Measurements from ENCODE around the gene AUTS2. TPM values are rescaled to one million over a fixed set of nuclear protein-coding genes. Genes with fewer than 3 reads are reported as not detected.

The AUTS2 gene
- total RNA-seq, 1 donor from 2014 or later, result 9.9 TPM

DNA sequence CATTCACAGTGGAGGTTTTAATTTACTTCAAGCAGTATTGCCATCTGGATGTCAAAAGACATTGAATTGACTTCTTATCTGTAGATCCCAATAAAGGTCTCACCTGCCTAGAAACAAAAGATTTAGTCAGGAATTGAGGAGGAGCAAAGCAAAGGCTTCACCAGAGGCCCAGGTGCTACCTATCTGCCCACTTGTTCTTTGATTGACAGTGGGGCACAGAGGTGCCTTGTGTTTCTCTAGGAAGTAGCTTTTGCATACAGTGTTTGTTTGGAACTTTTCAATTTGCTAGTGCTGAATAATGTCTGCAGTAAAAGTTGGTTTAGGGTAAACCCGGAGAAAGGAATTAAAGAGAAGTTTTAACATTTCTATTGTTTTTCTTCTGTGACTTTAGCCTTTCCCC is 40.4 kb downstream of the AUTS2 start:
- H3K36me3 ChIP-seq (ENCODE audit: control insufficient read depth, insufficient read depth, low read length), result no peaks in the 10 kb centered on the region
- no peaks in the 10 kb centered on the region for H3K27me3 ChIP-seq (ENCODE audit: control insufficient read depth, insufficient read depth, low read length)
- H3K4me3 ChIP-seq (ENCODE audit: low read depth, low read length), result no peak overlapping the region
- DNase-seq (ENCODE audit: low read depth), result no peak
- TF ChIP-seq, protein P1, sequence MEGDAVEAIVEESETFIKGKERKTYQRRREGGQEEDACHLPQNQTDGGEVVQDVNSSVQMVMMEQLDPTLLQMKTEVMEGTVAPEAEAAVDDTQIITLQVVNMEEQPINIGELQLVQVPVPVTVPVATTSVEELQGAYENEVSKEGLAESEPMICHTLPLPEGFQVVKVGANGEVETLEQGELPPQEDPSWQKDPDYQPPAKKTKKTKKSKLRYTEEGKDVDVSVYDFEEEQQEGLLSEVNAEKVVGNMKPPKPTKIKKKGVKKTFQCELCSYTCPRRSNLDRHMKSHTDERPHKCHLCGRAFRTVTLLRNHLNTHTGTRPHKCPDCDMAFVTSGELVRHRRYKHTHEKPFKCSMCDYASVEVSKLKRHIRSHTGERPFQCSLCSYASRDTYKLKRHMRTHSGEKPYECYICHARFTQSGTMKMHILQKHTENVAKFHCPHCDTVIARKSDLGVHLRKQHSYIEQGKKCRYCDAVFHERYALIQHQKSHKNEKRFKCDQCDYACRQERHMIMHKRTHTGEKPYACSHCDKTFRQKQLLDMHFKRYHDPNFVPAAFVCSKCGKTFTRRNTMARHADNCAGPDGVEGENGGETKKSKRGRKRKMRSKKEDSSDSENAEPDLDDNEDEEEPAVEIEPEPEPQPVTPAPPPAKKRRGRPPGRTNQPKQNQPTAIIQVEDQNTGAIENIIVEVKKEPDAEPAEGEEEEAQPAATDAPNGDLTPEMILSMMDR (IDR thresholded peaks at IDR 0.05; ENCODE audit: insufficient read depth, low read length, poor library complexity, severe bottlenecking), result no peak

DNA sequence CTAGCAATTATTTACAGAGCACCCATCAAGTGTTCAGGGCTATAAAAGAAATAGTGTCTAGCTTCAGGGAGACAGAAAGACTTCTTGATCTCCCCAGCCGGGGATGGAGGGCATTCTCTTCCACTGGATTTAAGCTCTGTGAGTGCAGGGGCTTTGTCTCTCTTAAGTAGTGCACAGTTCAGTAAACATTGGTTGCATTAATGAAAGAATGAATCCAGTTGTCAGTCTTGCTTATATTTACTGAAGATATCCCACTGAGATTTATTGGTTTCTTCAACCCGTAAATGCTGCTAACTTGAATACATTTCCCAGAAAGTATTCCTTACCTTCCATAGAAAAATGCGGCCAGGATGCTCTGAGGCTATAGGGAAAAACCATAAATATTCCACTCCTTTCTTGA is 41.9 kb downstream of the AUTS2 start:
- TF ChIP-seq, protein P1 (IDR thresholded peaks at IDR 0.05; ENCODE audit: insufficient read depth, low read length, poor library complexity, severe bottlenecking), result no peak
- DNase-seq (ENCODE audit: low read depth), result no peak
- H3K4me3 ChIP-seq (ENCODE audit: low read depth, low read length), result no peak overlapping the region
- no peaks in the 10 kb centered on the region for H3K36me3 ChIP-seq (ENCODE audit: control insufficient read depth, insufficient read depth, low read length)
- H3K27me3 ChIP-seq (ENCODE audit: control insufficient read depth, insufficient read depth, low read length), result no peaks in the 10 kb centered on the region

DNA sequence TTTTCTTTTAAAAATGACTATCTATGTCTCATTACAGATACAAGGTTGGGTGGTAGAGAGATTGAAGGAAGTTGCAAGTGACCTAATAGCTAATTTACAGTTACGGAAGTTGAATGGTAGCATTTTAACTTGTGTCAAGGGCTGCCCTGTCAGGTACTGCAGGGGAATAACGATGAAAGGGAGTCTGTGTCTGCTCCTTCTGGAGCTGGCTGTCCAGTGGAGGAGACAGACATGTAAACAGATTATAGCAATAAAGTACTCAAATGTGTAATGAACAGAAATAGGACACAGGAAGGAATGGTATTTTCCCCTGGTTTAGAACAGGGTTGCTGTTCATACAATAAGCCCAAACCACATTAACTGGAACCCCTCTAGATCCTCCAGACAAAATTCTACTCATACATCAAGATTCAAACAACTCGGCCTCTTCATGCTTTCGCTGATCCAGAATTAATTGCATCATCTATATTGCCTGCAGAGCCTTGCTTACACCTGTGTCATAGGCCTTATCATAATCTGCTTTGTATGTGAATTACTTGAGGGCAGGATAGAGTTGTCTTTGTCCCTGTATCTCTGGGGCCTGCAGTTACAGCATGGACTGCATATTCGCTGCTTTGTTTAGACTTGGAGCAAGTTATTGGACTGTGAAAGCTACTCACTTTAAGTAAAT is 42.8 kb downstream of the AUTS2 start:
- no peaks in the 10 kb centered on the region for H3K27me3 ChIP-seq (ENCODE audit: control insufficient read depth, insufficient read depth, low read length)
- TF ChIP-seq, protein P1 (IDR thresholded peaks at IDR 0.05; ENCODE audit: insufficient read depth, low read length, poor library complexity, severe bottlenecking), result no peak
- no peak overlapping the region for H3K4me3 ChIP-seq (ENCODE audit: low read depth, low read length)
- H3K36me3 ChIP-seq (ENCODE audit: control insufficient read depth, insufficient read depth, low read length), result no peaks in the 10 kb centered on the region
- DNase-seq (ENCODE audit: low read depth), result no peak

DNA sequence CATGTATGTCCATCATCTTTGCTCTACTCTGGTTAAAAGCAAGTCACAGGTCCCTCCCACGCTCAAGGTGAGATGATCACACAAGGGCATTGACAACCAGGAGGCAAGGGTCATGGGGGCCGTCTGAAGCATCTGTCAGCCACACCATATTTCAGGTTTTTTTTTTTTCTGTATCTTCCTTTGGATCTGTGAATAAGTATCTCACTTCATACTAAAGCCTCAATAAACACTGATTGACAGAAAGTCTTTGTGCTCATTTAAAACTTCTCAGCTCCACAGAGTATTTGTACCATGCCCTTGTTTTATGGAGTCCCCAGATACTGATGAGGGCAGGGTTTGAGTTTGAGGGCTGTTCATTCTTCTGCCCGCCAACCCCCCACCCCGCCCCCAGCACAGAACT is 45.0 kb downstream of the AUTS2 start:
- TF ChIP-seq, protein P1 (IDR thresholded peaks at IDR 0.05; ENCODE audit: insufficient read depth, low read length, poor library complexity, severe bottlenecking), result no peak
- H3K27me3 ChIP-seq (ENCODE audit: control insufficient read depth, insufficient read depth, low read length), result no peaks in the 10 kb centered on the region
- DNase-seq (ENCODE audit: low read depth), result no peak
- no peaks in the 10 kb centered on the region for H3K36me3 ChIP-seq (ENCODE audit: control insufficient read depth, insufficient read depth, low read length)
- H3K4me3 ChIP-seq (ENCODE audit: low read depth, low read length), result no peak overlapping the region

DNA sequence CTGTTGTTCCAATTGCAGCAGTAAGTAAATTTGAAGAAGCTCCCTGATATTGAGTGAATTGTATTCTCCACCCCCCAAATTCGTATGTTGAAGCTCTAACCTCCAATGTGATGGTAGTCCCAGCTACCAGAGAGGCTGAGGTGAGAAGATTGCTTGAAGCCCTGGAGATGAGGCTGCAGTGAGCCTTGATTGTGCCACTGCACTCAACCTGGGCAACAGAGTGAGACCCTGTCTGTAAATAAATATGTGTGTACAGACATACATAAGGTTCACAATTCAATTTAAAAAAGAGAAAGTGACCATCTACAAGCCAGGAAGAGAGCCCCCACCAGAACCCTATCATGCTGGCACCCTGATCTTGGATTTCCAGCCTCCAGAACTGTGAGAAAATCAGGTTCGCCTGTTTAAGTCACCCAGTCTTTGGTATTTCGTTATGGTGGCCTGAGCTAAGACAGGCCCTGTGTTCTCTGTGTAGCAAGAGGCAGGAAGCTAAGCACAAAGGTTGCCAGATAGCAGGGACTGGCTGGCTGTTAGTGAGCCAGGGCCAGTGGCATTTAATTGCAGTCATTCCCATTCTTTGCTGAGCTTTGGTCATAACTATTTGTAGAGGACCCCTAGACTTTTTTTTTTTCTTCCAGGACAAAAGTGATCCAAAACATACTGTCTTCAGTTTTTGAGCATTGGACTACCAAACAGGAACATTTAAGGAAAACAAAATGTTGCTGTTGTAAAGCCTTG is 45.6 kb downstream of the AUTS2 start:
- H3K27me3 ChIP-seq (ENCODE audit: control insufficient read depth, insufficient read depth, low read length), result no peaks in the 10 kb centered on the region
- H3K36me3 ChIP-seq (ENCODE audit: control insufficient read depth, insufficient read depth, low read length), result no peaks in the 10 kb centered on the region
- no peak for DNase-seq (ENCODE audit: low read depth)
- no peak overlapping the region for H3K4me3 ChIP-seq (ENCODE audit: low read depth, low read length)
- TF ChIP-seq, protein P1 (IDR thresholded peaks at IDR 0.05; ENCODE audit: insufficient read depth, low read length, poor library complexity, severe bottlenecking), result no peak

All from kidney epithelial cell (primary cell).